Progenitor cell of endocrine pancreas (in vitro differentiated cells): ENCODE measurements around the gene MLNR. TPM values are rescaled to one million over a fixed set of nuclear protein-coding genes. Genes with fewer than 3 reads are reported as not detected.

Experiments
- DNase-seq: peaks from one replicate; pipeline ENCODE4 v3.0.0; 2021; ENCODE audit warnings: low spot score; ENCODE audit not compliant: unreplicated experiment
- H3K27ac Mint-ChIP-seq: 2 replicates; pipeline ENCODE4 v1.8.0; 2021; ENCODE audit warnings: mild to moderate bottlenecking, moderate library complexity, mixed read lengths
- H3K27me3 Mint-ChIP-seq: 2 replicates; pipeline ENCODE4 v1.8.0; 2021; ENCODE audit warnings: mixed read lengths
- H3K36me3 Mint-ChIP-seq: 2 replicates; pipeline ENCODE4 v1.8.0; 2022; ENCODE audit warnings: mixed read lengths; ENCODE audit not compliant: insufficient read depth
- H3K4me1 Mint-ChIP-seq: 2 replicates; pipeline ENCODE4 v1.8.0; 2021; ENCODE audit warnings: low read depth, mixed read lengths
- H3K4me3 Mint-ChIP-seq: 2 replicates; pipeline ENCODE4 v1.8.0; 2021; ENCODE audit warnings: low read depth, mild to moderate bottlenecking, moderate library complexity, mixed read lengths
- H3K9me3 Mint-ChIP-seq: 2 replicates; pipeline ENCODE4 v1.8.0; 2021; ENCODE audit warnings: low read depth, mixed read lengths
- long read RNA-seq: library from polyadenylated mRNA; unstranded; transcript quantifications from one replicate; pipeline ENCODE4 v2.0.0, GENCODE V29; 2020
- total RNA-seq: library from RNA; stranded (reverse); gene quantifications from 2 replicates; pipeline ENCODE4 v1.2.1, GENCODE V29; 2021
- TF ChIP-seq, protein P1 (sequence below): fragments of 200-600 bp; sonication (generic); IDR thresholded peaks from one replicate; pipeline ENCODE4 v1.5.0; 2021; ENCODE audit warnings: antibody characterized with exemption, mild to moderate bottlenecking; ENCODE audit not compliant: unreplicated experiment

The MLNR gene, protein sequence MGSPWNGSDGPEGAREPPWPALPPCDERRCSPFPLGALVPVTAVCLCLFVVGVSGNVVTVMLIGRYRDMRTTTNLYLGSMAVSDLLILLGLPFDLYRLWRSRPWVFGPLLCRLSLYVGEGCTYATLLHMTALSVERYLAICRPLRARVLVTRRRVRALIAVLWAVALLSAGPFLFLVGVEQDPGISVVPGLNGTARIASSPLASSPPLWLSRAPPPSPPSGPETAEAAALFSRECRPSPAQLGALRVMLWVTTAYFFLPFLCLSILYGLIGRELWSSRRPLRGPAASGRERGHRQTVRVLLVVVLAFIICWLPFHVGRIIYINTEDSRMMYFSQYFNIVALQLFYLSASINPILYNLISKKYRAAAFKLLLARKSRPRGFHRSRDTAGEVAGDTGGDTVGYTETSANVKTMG
- 0.24 and 0.31 TPM in 2 replicates for total RNA-seq
- long read RNA-seq: 0 reads

DNA sequence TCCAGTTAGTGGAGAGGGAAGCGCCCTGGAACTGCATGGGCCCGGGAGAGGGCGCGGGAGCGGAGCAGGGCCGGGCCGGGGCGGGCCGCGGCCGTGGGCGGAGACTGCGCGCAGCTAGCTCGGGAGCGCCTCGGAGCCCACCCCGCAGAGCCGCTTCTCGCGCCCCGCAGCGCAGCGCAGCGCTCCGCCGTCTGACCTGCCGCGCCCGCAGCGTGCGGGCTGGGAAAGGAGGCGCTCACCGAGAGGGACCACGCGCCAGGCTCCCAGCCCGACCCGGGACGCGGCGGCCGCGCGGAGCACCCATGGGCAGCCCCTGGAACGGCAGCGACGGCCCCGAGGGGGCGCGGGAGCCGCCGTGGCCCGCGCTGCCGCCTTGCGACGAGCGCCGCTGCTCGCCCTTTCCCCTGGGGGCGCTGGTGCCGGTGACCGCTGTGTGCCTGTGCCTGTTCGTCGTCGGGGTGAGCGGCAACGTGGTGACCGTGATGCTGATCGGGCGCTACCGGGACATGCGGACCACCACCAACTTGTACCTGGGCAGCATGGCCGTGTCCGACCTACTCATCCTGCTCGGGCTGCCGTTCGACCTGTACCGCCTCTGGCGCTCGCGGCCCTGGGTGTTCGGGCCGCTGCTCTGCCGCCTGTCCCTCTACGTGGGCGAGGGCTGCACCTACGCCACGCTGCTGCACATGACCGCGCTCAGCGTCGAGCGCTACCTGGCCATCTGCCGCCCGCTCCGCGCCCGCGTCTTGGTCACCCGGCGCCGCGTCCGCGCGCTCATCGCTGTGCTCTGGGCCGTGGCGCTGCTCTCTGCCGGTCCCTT lies at the start of gene MLNR:
Gene MLNR, plus strand, starts transcription at position 303 of the 820 bp plus-strand sequence. Its CDS starts 0 bp downstream, at position 303.
- H3K27ac Mint-ChIP-seq: no peak within 1 kb of the TSS
- TF ChIP-seq, protein P1, sequence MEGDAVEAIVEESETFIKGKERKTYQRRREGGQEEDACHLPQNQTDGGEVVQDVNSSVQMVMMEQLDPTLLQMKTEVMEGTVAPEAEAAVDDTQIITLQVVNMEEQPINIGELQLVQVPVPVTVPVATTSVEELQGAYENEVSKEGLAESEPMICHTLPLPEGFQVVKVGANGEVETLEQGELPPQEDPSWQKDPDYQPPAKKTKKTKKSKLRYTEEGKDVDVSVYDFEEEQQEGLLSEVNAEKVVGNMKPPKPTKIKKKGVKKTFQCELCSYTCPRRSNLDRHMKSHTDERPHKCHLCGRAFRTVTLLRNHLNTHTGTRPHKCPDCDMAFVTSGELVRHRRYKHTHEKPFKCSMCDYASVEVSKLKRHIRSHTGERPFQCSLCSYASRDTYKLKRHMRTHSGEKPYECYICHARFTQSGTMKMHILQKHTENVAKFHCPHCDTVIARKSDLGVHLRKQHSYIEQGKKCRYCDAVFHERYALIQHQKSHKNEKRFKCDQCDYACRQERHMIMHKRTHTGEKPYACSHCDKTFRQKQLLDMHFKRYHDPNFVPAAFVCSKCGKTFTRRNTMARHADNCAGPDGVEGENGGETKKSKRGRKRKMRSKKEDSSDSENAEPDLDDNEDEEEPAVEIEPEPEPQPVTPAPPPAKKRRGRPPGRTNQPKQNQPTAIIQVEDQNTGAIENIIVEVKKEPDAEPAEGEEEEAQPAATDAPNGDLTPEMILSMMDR: peak; percentile 61
- H3K27me3 Mint-ChIP-seq: peaks cover 76% of the 10 kb centered on the region
- H3K36me3 Mint-ChIP-seq: peaks cover 5% of the 10 kb centered on the region
- H3K4me3 Mint-ChIP-seq: peak within 1 kb of the TSS; percentile 52
- peak; percentile 52 for DNase-seq
- H3K9me3 Mint-ChIP-seq: no peaks in the 10 kb centered on the region
- H3K4me1 Mint-ChIP-seq: peaks cover 3% of the 10 kb centered on the region

DNA sequence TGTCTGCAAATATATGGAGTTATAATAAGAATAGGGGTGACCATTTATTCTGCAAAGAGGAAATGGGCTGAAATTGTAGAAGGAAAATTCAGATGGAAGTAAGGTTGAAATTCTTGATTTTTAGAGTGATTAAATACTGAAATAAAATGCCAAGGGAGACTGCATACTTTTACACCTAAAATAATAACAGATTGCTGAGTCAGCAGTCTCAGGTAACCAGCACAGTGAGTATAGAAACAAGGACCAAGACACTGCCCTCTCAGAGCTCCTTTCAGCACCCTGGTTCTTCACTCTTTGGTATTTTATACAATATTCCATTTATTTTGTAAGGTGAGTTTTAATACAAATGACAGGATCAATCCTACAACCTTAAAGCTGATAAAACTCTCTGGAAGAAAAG lies 48.8 kb upstream of the MLNR start:
- Mint-ChIP-seq H3K9me3 (no peaks in the 10 kb centered on the region), H3K27ac (no peak overlapping the region), H3K4me1 (no peaks in the 10 kb centered on the region), H3K4me3 (no peak overlapping the region), H3K27me3 (no peaks in the 10 kb centered on the region), H3K36me3 (peaks cover 28% of the 10 kb centered on the region)
- TF ChIP-seq, protein P1: no peak
- DNase-seq: no peak

DNA sequence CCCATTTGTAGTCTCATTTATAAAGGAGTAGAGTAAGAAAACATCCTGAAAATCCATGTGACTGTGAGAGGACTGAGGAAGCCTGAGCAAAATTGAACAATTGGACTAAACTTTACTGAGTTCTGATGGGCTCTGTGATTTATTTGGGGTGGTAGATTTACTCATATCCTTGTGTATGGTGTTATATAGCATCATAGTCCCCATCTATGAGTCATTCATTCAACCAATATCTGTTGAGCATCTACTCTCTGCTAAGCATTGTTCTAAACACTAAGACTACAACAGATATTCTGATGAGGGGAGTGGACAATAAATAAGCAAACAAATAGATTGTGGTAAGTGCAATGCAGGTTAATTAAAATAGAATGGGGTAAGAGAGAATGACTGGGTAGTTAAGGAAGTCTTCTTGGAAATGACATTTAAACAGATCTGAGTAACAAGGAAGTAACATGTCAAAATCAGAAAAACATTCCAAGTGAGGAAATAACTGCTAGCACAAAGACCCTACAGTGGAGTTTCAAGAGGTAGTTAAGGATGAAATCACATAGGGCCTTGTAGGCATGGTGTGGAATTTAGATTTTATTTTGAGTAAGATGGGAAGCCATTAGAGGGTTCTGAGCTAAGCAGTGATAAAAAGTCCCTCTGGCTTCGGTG lies 36.3 kb upstream of the MLNR start:
- TF ChIP-seq, protein P1: no peak
- Mint-ChIP-seq H3K4me1 (peaks cover 11% of the 10 kb centered on the region), H3K9me3 (no peaks in the 10 kb centered on the region), H3K27me3 (no peaks in the 10 kb centered on the region), H3K36me3 (peaks cover 36% of the 10 kb centered on the region), H3K4me3 (no peak overlapping the region), H3K27ac (no peak overlapping the region)
- DNase-seq: no peak

DNA sequence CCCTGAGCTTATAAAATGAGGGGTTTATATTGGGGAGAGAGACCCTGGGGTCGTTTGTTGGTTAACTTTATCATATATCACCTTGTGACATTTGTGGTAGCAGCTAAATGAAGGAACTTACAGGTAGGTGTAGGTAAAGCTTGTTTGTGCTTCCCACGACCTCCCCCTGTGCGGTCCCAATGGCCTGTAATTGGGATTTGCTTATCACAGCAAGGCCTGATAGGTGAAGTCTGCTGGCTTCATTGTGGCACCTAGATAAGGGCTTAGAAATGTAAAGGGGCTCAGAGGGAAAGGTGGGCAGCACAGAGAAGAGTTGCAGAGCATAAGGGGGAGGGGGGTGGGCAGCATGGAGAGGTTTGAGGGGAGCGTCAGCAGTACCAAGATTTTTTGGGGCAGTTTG lies 35.5 kb upstream of the MLNR start:
- peaks cover 11% of the 10 kb centered on the region for H3K4me1 Mint-ChIP-seq
- H3K9me3 Mint-ChIP-seq: no peaks in the 10 kb centered on the region
- H3K36me3 Mint-ChIP-seq: peaks cover 37% of the 10 kb centered on the region
- TF ChIP-seq, protein P1: no peak
- H3K4me3 Mint-ChIP-seq: no peak overlapping the region
- no peak for DNase-seq
- no peak overlapping the region for H3K27ac Mint-ChIP-seq
- H3K27me3 Mint-ChIP-seq: no peaks in the 10 kb centered on the region

DNA sequence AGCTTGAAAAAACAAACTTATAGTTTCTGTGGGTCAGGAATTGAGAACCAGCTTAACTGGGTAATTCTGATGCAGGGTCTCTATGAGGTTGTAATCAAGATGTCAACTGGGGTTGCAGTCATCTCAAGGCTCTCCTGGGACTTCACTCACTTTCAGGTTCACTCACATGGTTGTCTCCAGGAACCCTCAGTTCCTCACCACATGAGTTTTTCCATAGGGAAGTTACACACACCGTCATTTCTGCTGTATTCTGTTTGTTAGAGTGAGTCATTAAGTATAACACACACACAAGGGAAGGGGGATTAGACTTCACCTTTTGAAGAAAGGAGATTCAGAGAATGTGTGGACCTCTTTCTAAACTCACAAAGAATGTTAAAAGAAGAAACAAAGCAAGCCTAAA lies 34.9 kb upstream of the MLNR start:
- Mint-ChIP-seq H3K9me3 (no peaks in the 10 kb centered on the region), H3K27me3 (no peaks in the 10 kb centered on the region), H3K27ac (peak overlapping the region; percentile 82), H3K4me3 (no peak overlapping the region), H3K4me1 (peaks cover 11% of the 10 kb centered on the region), H3K36me3 (peaks cover 36% of the 10 kb centered on the region)
- TF ChIP-seq, protein P1: no peak
- DNase-seq: no peak
